Measurements from ENCODE around the gene MAP3K8.

DNA sequence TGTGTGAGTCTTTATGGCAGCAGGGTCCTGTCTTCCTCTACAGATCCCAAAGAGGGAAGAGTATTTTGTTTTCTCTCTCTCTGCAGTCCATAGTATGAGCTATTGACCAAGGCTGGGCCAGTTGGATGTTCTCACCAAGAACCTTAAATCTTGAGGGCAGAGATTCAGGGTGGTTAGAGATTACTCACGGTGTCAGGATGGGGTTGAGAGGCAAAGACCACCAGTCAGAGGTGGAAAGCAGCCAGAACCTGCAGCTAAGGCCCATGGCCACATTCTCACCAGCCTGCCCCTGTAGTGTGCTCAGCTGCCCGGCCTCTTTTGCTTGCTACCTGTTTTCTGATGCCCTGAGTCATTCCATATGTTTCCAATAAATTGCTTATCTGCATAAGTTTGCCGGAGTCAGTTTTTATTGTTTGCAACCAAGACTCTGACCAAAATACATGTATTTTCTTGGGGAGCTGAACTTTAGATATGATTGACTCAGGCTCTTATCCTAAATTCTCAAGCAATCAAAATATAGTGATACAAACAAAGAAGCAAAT lies 67.0 kb downstream of the MAP3K8 start:
- TF ChIP-seq, protein P1, sequence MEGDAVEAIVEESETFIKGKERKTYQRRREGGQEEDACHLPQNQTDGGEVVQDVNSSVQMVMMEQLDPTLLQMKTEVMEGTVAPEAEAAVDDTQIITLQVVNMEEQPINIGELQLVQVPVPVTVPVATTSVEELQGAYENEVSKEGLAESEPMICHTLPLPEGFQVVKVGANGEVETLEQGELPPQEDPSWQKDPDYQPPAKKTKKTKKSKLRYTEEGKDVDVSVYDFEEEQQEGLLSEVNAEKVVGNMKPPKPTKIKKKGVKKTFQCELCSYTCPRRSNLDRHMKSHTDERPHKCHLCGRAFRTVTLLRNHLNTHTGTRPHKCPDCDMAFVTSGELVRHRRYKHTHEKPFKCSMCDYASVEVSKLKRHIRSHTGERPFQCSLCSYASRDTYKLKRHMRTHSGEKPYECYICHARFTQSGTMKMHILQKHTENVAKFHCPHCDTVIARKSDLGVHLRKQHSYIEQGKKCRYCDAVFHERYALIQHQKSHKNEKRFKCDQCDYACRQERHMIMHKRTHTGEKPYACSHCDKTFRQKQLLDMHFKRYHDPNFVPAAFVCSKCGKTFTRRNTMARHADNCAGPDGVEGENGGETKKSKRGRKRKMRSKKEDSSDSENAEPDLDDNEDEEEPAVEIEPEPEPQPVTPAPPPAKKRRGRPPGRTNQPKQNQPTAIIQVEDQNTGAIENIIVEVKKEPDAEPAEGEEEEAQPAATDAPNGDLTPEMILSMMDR (IDR thresholded peaks at IDR 0.05 in 2 of 3, conservative IDR thresholded peaks at IDR 0.05 in 1 of 3; ENCODE audit: insufficient read depth in 2 of 3, low read depth in 1 of 3, low read length in 3 of 3) = no peak
- no peak for TF ChIP-seq GABPB1 (CRISPR knock-in tag; IDR thresholded peaks at IDR 0.05)
